Anterior cingulate cortex (tissue), 58 donors: ENCODE measurements around the gene MAFF.
"Not testable (repeated sequence)": the region's sequence is repeated elsewhere in the genome, so short reads cannot be mapped to it uniquely, and the experiment has no call there.

Experiments
- DNase-seq, 58 donors: peaks; one replicate each; lab custom pipeline; 2025; lab: John Stamatoyannopoulos, UW

The MAFF gene

GRCh38 chr22:38201711-38202436 lies at the start of gene MAFF:
TSS of gene MAFF (plus strand) at chr22:38201994. CDS start at chr22:38213854, 11,860 bp downstream.
- DNase-seq, result peak in 56 of 58 donors; percentile 29 to 95 (median 86)

GRCh38 chr22:38153821-38154562 lies 47.8 kb upstream of the MAFF start:
- DNase-seq, result no peak

- DNase-seq, result not testable (repeated sequence)
Measured at GRCh38 chr22:38154563-38154915, 47.3 kb upstream of the MAFF start.

- DNase-seq, result no peak
Measured at GRCh38 chr22:38155703-38156102, 46.1 kb upstream of the MAFF start.

- DNase-seq, result no peak
Measured at GRCh38 chr22:38162881-38163843, 38.6 kb upstream of the MAFF start.

GRCh38 chr22:38163844-38164550 lies 37.8 kb upstream of the MAFF start:
- DNase-seq, result no peak

GRCh38 chr22:38164551-38164918 lies 37.3 kb upstream of the MAFF start:
- no peak for DNase-seq

- DNase-seq, result no peak
Measured at GRCh38 chr22:38165922-38166593, 35.7 kb upstream of the MAFF start.

- peak in 19 of 58 donors; percentile 18 to 64 (median 34) for DNase-seq
Measured at GRCh38 chr22:38167988-38168407, 33.8 kb upstream of the MAFF start.

GRCh38 chr22:38169116-38169515 lies 32.7 kb upstream of the MAFF start:
- DNase-seq, result no peak

- DNase-seq, result no peak
Measured at GRCh38 chr22:38170469-38170868, 31.3 kb upstream of the MAFF start.

GRCh38 chr22:38171927-38172831 lies 29.6 kb upstream of the MAFF start:
- no peak for DNase-seq

- DNase-seq, result peak in 32 of 58 donors; percentile 16 to 87 (median 54)
Measured at GRCh38 chr22:38172832-38173640, 28.8 kb upstream of the MAFF start.

- DNase-seq, result no peak
Measured at GRCh38 chr22:38173641-38173906, 28.2 kb upstream of the MAFF start.

GRCh38 chr22:38174626-38175025 lies 27.2 kb upstream of the MAFF start:
- no peak for DNase-seq

- no peak for DNase-seq
Measured at GRCh38 chr22:38175206-38176118, 26.3 kb upstream of the MAFF start.
